Measurements from ENCODE around the gene EGR4. TPM values are rescaled to one million over a fixed set of nuclear protein-coding genes. Genes with fewer than 3 reads are reported as not detected.

EGR4 gene
- total and polyA plus RNA-seq, 2 experiments from 2014 or later, result 0.23 TPM; not detected in 1

DNA sequence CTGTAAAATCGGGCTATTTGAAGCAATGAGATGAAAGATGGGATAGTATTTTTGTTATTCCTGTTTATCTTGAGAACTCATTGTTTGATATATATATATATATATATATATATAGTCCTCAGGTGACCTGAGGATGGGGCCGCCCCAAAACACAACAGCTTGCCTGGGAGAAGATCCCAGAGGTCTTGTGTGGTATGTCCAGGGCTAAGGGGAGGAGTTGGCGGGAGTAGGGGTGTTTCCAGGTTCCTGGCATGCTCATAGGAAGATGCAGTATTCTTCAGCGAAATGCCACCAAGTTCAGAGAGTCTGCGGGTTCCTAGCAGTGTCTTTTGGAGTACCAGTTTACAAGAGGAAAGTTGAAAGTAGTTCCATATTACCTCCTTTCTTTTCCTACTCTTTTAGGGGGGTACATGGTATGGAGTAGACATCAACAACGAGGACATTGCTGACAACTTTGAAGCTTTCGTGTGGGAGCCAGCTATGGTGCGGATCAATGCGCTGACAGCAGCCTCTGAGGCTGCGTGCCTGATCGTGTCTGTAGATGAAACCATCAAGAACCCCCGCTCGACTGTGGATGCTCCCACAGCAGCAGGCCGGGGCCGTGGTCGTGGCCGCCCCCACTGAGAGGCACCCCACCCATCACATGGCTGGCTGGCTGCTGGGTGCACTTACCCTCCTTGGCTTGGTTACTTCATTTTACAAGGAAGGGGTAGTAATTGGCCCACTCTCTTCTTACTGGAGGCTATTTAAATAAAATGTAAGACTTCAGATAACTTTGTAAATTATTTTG lies 40.9 kb downstream of the EGR4 start (continued):
- TF ChIP-seq ZNF462 (CRISPR knock-in tag; IDR thresholded peaks at IDR 0.05), result no peak
- no peak for TF ChIP-seq ZNF331 (CRISPR knock-in tag; IDR thresholded peaks at IDR 0.05; ENCODE audit: low read depth)
- TF ChIP-seq NANOG (IDR thresholded peaks at IDR 0.05; ENCODE audit: borderline replicate concordance), result no peak
- no peak for TF ChIP-seq STAT1 (IDR thresholded peaks at IDR 0.05; ENCODE audit: unreplicated experiment)
- no peak for TF ChIP-seq CREB1 (CRISPR knock-in tag; IDR thresholded peaks at IDR 0.05; ENCODE audit: low read depth)
- no peak for TF ChIP-seq ETS1 (IDR thresholded peaks at IDR 0.05)

All from GM23338 (cell line).